Omental fat pad (tissue), 4 donors: ENCODE results near the gene AACS. TPM values are rescaled to one million over a fixed set of nuclear protein-coding genes. Genes with fewer than 3 reads are reported as not detected.

Experiments used
- ATAC-seq: fragments of 150-250 bp; one replicate; pipeline ENCODE4 v1.9.1; 2016; ENCODE audit warnings: mild to moderate bottlenecking, moderate library complexity; ENCODE audit not compliant: low FRiP score
- DNase-seq: peaks from one replicate; pipeline ENCODE4 v3.0.0-alpha.2; 2019; ENCODE audit warnings: low spot score
- CTCF ChIP-seq, 3 donors: fragments of 450-650 bp; IDR thresholded peaks; one replicate each; pipeline ENCODE4 v1.5.1; 2016 to 2017; ENCODE audit warnings: antibody characterized with exemption in 3 of 3, mild to moderate bottlenecking in 3 of 3, moderate library complexity in 2 of 3
- total RNA-seq, 4 donors: library from RNA; depleted of rRNA; stranded (reverse); fragments of >200 nt; gene quantifications; one replicate each; pipeline ENCODE4 v1.1.0, GENCODE V29; 2016

AACS gene
- total RNA-seq, 4 donors from 2014 or later: 20.3 to 55.5 (median 33.5) TPM

- ATAC-seq: no peak
- no peak for DNase-seq
- no peak for TF ChIP-seq CTCF (IDR thresholded peaks at IDR 0.05)
These were observed 55.9 kb downstream of the AACS start for GRCh38 chr12:125121106-125121505.

- ATAC-seq (no peak), DNase-seq (no peak)
- no peak for TF ChIP-seq CTCF (IDR thresholded peaks at IDR 0.05)
These were observed 57.4 kb downstream of the AACS start for GRCh38 chr12:125122668-125123067.

GRCh38 chr12:125124320-125124966, 59.2 kb downstream of the AACS start:
- DNase-seq: no peak
- no peak for ATAC-seq
- no peak for TF ChIP-seq CTCF (IDR thresholded peaks at IDR 0.05)

GRCh38 chr12:125125271-125125670, 60.0 kb downstream of the AACS start:
- TF ChIP-seq CTCF (IDR thresholded peaks at IDR 0.05): no peak
- DNase-seq (no peak), ATAC-seq (no peak)

- no peak for ATAC-seq
- no peak for TF ChIP-seq CTCF (IDR thresholded peaks at IDR 0.05)
- DNase-seq: no peak
These were observed 63.4 kb downstream of the AACS start for GRCh38 chr12:125128439-125129178.

- no peak for ATAC-seq
- TF ChIP-seq CTCF (IDR thresholded peaks at IDR 0.05): no peak
- no peak for DNase-seq
These were observed 63.9 kb downstream of the AACS start for GRCh38 chr12:125129179-125129571.
